Omental fat pad (tissue), 4 donors: Measurements from ENCODE around the gene FKBP5. TPM values are rescaled to one million over a fixed set of nuclear protein-coding genes. Genes with fewer than 3 reads are reported as not detected.

Experiments used
- ATAC-seq: fragments of 150-250 bp; one replicate; pipeline ENCODE4 v1.9.1; 2016; ENCODE audit warnings: mild to moderate bottlenecking, moderate library complexity; ENCODE audit not compliant: low FRiP score
- DNase-seq: peaks from one replicate; pipeline ENCODE4 v3.0.0-alpha.2; 2019; ENCODE audit warnings: low spot score
- CTCF ChIP-seq, 3 donors: fragments of 450-650 bp; IDR thresholded peaks; one replicate each; pipeline ENCODE4 v1.5.1; 2016 to 2017; ENCODE audit warnings: antibody characterized with exemption in 3 of 3, mild to moderate bottlenecking in 3 of 3, moderate library complexity in 2 of 3
- total RNA-seq, 4 donors: library from RNA; depleted of rRNA; stranded (reverse); fragments of >200 nt; gene quantifications; one replicate each; pipeline ENCODE4 v1.1.0, GENCODE V29; 2016

Gene FKBP5
- total RNA-seq, 4 donors from 2014 or later: 257 to 722 (median 366) TPM

GRCh38 chr6:35594503-35595186 is 94.1 kb downstream of the FKBP5 start:
- DNase-seq (no peak), ATAC-seq (no peak)
- no peak for TF ChIP-seq CTCF (IDR thresholded peaks at IDR 0.05)

GRCh38 chr6:35592178-35592577 is 96.5 kb downstream of the FKBP5 start:
- DNase-seq: no peak
- no peak for TF ChIP-seq CTCF (IDR thresholded peaks at IDR 0.05)
- no peak for ATAC-seq

- ATAC-seq (no peak), DNase-seq (no peak)
- no peak for TF ChIP-seq CTCF (IDR thresholded peaks at IDR 0.05)
Observed at GRCh38 chr6:35590622-35591066, 98.1 kb downstream of the FKBP5 start.

- ATAC-seq (no peak), DNase-seq (no peak)
- TF ChIP-seq CTCF (IDR thresholded peaks at IDR 0.05): no peak
Observed at GRCh38 chr6:35589904-35590303, 98.8 kb downstream of the FKBP5 start.

- TF ChIP-seq CTCF (IDR thresholded peaks at IDR 0.05): no peak
- DNase-seq: no peak
- ATAC-seq: no peak
Observed at GRCh38 chr6:35589201-35589739, 99.4 kb downstream of the FKBP5 start.

GRCh38 chr6:35587167-35587566 is 101.5 kb downstream of the FKBP5 start:
- no peak for DNase-seq
- TF ChIP-seq CTCF (IDR thresholded peaks at IDR 0.05): no peak
- no peak for ATAC-seq

GRCh38 chr6:35586542-35586941 is 102.2 kb downstream of the FKBP5 start:
- ATAC-seq: no peak
- no peak for TF ChIP-seq CTCF (IDR thresholded peaks at IDR 0.05)
- no peak for DNase-seq
